ENCODE measurements around the gene CADM2. TPM values are rescaled to one million over a fixed set of nuclear protein-coding genes. Genes with fewer than 3 reads are reported as not detected.

CADM2 gene
- total RNA-seq, 1 donor from 2014 or later: 2.9 TPM

DNA sequence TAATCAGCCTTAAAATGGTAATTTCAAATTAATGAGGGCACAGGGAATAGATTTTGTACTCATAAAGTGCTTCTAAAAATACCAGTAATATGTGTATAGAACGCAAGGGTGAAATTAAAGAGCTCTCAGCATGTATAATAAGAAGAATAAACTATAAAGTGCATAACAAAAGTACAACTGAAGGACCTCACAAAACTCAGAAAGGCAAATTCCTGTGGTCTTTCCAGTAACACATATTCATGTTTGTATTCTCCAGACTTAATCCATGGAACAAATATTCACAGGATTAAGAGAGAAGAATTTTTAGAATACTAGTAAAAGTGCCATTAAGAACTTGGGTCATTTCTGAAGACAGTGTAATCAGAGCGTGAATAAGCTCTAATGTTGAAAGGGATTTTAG, 646.3 kb downstream of the CADM2 start:
- Histone ChIP-seq H2AFZ (ENCODE audit: low read depth, low read length) (no peak overlapping the region), H4K20me1 (ENCODE audit: insufficient read depth, low read length) (no peaks in the 10 kb centered on the region), H3K79me2 (ENCODE audit: insufficient read depth, low read length) (no peaks in the 10 kb centered on the region), H3K27me3 (ENCODE audit: insufficient read depth, low read length) (no peaks in the 10 kb centered on the region), H3K9ac (ENCODE audit: low read length) (no peak overlapping the region), H3K9me3 (ENCODE audit: insufficient read depth, low read depth, low read length) (no peaks in the 10 kb centered on the region), H3K4me1 (ENCODE audit: insufficient read depth, low read length) (no peaks in the 10 kb centered on the region), H3K36me3 (ENCODE audit: insufficient read depth, low read length) (no peaks in the 10 kb centered on the region), H3K4me3 (ENCODE audit: insufficient read depth, low read depth, low read length) (no peak overlapping the region), H3K4me2 (ENCODE audit: low read length) (no peak overlapping the region), H3K27ac (ENCODE audit: low read depth, low read length) (no peak overlapping the region)
- no peak for TF ChIP-seq EZH2 (IDR thresholded peaks at IDR 0.05; ENCODE audit: insufficient read depth, low read length)
- TF ChIP-seq, protein P1, sequence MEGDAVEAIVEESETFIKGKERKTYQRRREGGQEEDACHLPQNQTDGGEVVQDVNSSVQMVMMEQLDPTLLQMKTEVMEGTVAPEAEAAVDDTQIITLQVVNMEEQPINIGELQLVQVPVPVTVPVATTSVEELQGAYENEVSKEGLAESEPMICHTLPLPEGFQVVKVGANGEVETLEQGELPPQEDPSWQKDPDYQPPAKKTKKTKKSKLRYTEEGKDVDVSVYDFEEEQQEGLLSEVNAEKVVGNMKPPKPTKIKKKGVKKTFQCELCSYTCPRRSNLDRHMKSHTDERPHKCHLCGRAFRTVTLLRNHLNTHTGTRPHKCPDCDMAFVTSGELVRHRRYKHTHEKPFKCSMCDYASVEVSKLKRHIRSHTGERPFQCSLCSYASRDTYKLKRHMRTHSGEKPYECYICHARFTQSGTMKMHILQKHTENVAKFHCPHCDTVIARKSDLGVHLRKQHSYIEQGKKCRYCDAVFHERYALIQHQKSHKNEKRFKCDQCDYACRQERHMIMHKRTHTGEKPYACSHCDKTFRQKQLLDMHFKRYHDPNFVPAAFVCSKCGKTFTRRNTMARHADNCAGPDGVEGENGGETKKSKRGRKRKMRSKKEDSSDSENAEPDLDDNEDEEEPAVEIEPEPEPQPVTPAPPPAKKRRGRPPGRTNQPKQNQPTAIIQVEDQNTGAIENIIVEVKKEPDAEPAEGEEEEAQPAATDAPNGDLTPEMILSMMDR (IDR thresholded peaks at IDR 0.05; ENCODE audit: insufficient read depth, low read depth, low read length): no peak
- Mint-ChIP-seq H3K4me3 (ENCODE audit: unreplicated experiment) (no peak overlapping the region), H3K4me1 (ENCODE audit: low read depth, unreplicated experiment) (peaks cover 2% of the 10 kb centered on the region), H3K27ac (ENCODE audit: unreplicated experiment) (no peak overlapping the region), H3K9me3 (ENCODE audit: unreplicated experiment) (no peaks in the 10 kb centered on the region), H3K36me3 (ENCODE audit: low read depth, unreplicated experiment) (no peaks in the 10 kb centered on the region), H3K27me3 (ENCODE audit: low read depth, unreplicated experiment) (no peaks in the 10 kb centered on the region)
- FAIRE-seq (peak; percentile 37), DNase-seq (ENCODE audit: low read depth) (peak; percentile 7)

DNA sequence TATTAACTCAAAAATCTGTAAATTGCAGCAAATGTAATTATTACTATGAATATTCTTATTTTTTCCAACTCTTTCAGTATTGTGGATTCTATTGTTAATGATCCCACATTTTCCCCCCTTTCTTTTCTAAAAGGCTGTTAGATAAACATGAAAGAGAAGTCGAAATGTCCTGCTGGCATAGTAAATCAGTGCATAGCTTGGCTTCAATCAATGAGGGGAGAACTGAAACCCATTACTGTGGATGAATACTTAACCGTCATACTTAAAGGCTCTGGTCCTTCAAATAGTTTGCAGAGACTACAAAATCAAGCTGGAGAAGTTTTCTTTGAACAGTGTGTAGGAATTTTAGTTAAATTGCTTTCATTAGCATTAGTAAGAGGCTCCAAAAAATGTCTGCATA, 667.9 kb downstream of the CADM2 start:
- no peaks in the 10 kb centered on the region for H3K27me3 Mint-ChIP-seq (ENCODE audit: low read depth, unreplicated experiment)
- Histone ChIP-seq H3K36me3 (ENCODE audit: insufficient read depth, low read length) (no peaks in the 10 kb centered on the region), H2AFZ (ENCODE audit: low read depth, low read length) (no peak overlapping the region), H3K9me3 (ENCODE audit: insufficient read depth, low read depth, low read length) (no peaks in the 10 kb centered on the region), H4K20me1 (ENCODE audit: insufficient read depth, low read length) (no peaks in the 10 kb centered on the region), H3K4me2 (ENCODE audit: low read length) (no peak overlapping the region), H3K27me3 (ENCODE audit: insufficient read depth, low read length) (no peaks in the 10 kb centered on the region), H3K4me3 (ENCODE audit: insufficient read depth, low read depth, low read length) (no peak overlapping the region), H3K4me1 (ENCODE audit: insufficient read depth, low read length) (no peaks in the 10 kb centered on the region), H3K27ac (ENCODE audit: low read depth, low read length) (no peak overlapping the region), H3K79me2 (ENCODE audit: insufficient read depth, low read length) (no peaks in the 10 kb centered on the region), H3K9ac (ENCODE audit: low read length) (no peak overlapping the region)
- no peaks in the 10 kb centered on the region for H3K36me3 Mint-ChIP-seq (ENCODE audit: low read depth, unreplicated experiment)
- DNase-seq (ENCODE audit: low read depth) (no peak), FAIRE-seq (no peak)
- no peak overlapping the region for H3K27ac Mint-ChIP-seq (ENCODE audit: unreplicated experiment)
- H3K9me3 Mint-ChIP-seq (ENCODE audit: unreplicated experiment): no peaks in the 10 kb centered on the region
- H3K4me3 Mint-ChIP-seq (ENCODE audit: unreplicated experiment): no peak overlapping the region
- H3K4me1 Mint-ChIP-seq (ENCODE audit: low read depth, unreplicated experiment): no peaks in the 10 kb centered on the region
- TF ChIP-seq, protein P1 (IDR thresholded peaks at IDR 0.05; ENCODE audit: insufficient read depth, low read depth, low read length): no peak
- no peak for TF ChIP-seq EZH2 (IDR thresholded peaks at IDR 0.05; ENCODE audit: insufficient read depth, low read length)

DNA sequence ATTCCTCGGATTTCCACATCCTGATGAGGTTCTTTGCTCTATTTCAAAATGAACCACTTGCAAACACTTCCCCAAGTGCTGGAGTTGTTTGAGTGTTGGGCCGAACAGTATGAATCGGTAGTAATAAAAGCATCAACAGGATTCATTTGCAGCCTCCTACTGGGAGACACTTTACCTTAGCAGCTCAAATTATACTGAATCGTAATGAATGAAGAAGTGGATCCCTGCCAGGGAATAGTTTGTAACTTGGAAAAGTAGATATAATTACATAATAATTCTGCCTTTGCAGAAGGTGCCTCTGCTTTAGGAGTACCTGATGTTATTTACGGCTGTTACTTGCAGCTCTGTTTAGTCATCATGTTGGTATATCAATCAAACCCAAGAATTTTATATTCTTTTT, 669.1 kb downstream of the CADM2 start:
- H3K9me3 ChIP-seq (ENCODE audit: insufficient read depth, low read depth, low read length): no peaks in the 10 kb centered on the region
- no peaks in the 10 kb centered on the region for H3K4me1 ChIP-seq (ENCODE audit: insufficient read depth, low read length)
- H3K79me2 ChIP-seq (ENCODE audit: insufficient read depth, low read length): no peaks in the 10 kb centered on the region
- no peak overlapping the region for H3K4me3 ChIP-seq (ENCODE audit: insufficient read depth, low read depth, low read length)
- no peak for TF ChIP-seq EZH2 (IDR thresholded peaks at IDR 0.05; ENCODE audit: insufficient read depth, low read length)
- TF ChIP-seq, protein P1 (IDR thresholded peaks at IDR 0.05; ENCODE audit: insufficient read depth, low read depth, low read length): no peak
- H3K4me1 Mint-ChIP-seq (ENCODE audit: low read depth, unreplicated experiment): no peaks in the 10 kb centered on the region
- no peak overlapping the region for H3K4me2 ChIP-seq (ENCODE audit: low read length)
- FAIRE-seq (no peak), DNase-seq (ENCODE audit: low read depth) (no peak)
- no peak overlapping the region for H2AFZ ChIP-seq (ENCODE audit: low read depth, low read length)
- no peak overlapping the region for H3K9ac ChIP-seq (ENCODE audit: low read length)
- H3K9me3 Mint-ChIP-seq (ENCODE audit: unreplicated experiment): no peaks in the 10 kb centered on the region
- H3K4me3 Mint-ChIP-seq (ENCODE audit: unreplicated experiment): no peak overlapping the region
- no peaks in the 10 kb centered on the region for H3K36me3 Mint-ChIP-seq (ENCODE audit: low read depth, unreplicated experiment)
- no peaks in the 10 kb centered on the region for H3K27me3 ChIP-seq (ENCODE audit: insufficient read depth, low read length)
- no peaks in the 10 kb centered on the region for H3K36me3 ChIP-seq (ENCODE audit: insufficient read depth, low read length)
- no peak overlapping the region for H3K27ac Mint-ChIP-seq (ENCODE audit: unreplicated experiment)
- H4K20me1 ChIP-seq (ENCODE audit: insufficient read depth, low read length): no peaks in the 10 kb centered on the region
- H3K27ac ChIP-seq (ENCODE audit: low read depth, low read length): no peak overlapping the region
- H3K27me3 Mint-ChIP-seq (ENCODE audit: low read depth, unreplicated experiment): no peaks in the 10 kb centered on the region
